ENCODE data around the gene OSBPL5. TPM values are rescaled to one million over a fixed set of nuclear protein-coding genes. Genes with fewer than 3 reads are reported as not detected.

Gene OSBPL5
- total and polyA plus RNA-seq, 11 donors = 10.1 to 27.7 (median 16.4) TPM

- Histone ChIP-seq H3K36me3 (peaks cover 0 to 64% (median 32%) of the 10 kb centered on the region in 9 donors), H3K4me3 (no peak overlapping the region), H3K27me3 (no peaks in the 10 kb centered on the region), H3K9me3 (no peaks in the 10 kb centered on the region), H3K4me1 (peaks cover 0 to 13% (median 0%) of the 10 kb centered on the region in 12 donors), H3K27ac (no peak overlapping the region)
- intact Hi-C loops (cut with DNase I) = loop anchor here in 1 of 10 donors (5.0 kb wide), 1 partner anchor 110 kb away; the partner anchor contains the start of gene MRGPRG
- WGBS, 4 donors = 84 to 96% (median 86%) methylated on average over 12 to 21 of the region's 21 CpGs
- peak in 3 of 5 donors; percentile 17 to 61 (median 23) for DNase-seq
- TF ChIP-seq POLR2A (IDR thresholded peaks at IDR 0.05) = no peak
- ATAC-seq = no peak
Observed at GRCh38 chr11:3107608-3108182, 57.4 kb downstream of the OSBPL5 start.

- H3K4me1 ChIP-seq = peaks cover 0 to 6% (median 0%) of the 10 kb centered on the region in 12 donors
- ATAC-seq = no peak
Observed at GRCh38 chr11:3106736-3107524, 58.2 kb downstream of the OSBPL5 start.

GRCh38 chr11:3105791-3106735, 59.0 kb downstream of the OSBPL5 start:
- DNase-seq (peak in 2 of 5 donors; percentile 25 to 27), ATAC-seq (no peak)
- no peak for TF ChIP-seq CTCF (IDR thresholded peaks at IDR 0.05)
- no peak for TF ChIP-seq POLR2A (IDR thresholded peaks at IDR 0.05)
- intact Hi-C loops (cut with DNase I) = loop anchor here in 1 of 10 donors (5.0 kb wide), 1 partner anchor 111 kb away; the partner anchor contains the start of gene MRGPRG
- no peak overlapping the region for H3K27ac ChIP-seq
- H3K4me1 ChIP-seq = no peaks in the 10 kb centered on the region
- WGBS, 4 donors = 91 to 96% (median 92%) methylated on average over 40 to 41 of the region's 41 CpGs
- peaks cover 0 to 65% (median 28%) of the 10 kb centered on the region in 9 donors for H3K36me3 ChIP-seq
- H3K4me3 ChIP-seq = no peak overlapping the region
- H3K27me3 ChIP-seq = no peaks in the 10 kb centered on the region
- no peaks in the 10 kb centered on the region for H3K9me3 ChIP-seq

More at GRCh38 chr11:3106736-3107524, 58.2 kb downstream of the OSBPL5 start:
- Histone ChIP-seq H3K9me3 (no peaks in the 10 kb centered on the region), H3K27me3 (no peaks in the 10 kb centered on the region), H3K4me3 (no peak overlapping the region), H3K27ac (no peak overlapping the region), H3K36me3 (peaks cover 0 to 64% (median 29%) of the 10 kb centered on the region in 9 donors)
- WGBS, 4 donors = 88 to 94% (median 90%) methylated on average over 15 to 21 of the region's 21 CpGs
- TF ChIP-seq POLR2A (IDR thresholded peaks at IDR 0.05) = no peak
- TF ChIP-seq CTCF (IDR thresholded peaks at IDR 0.05) = no peak
- intact Hi-C loops (cut with DNase I) = loop anchor here in 1 of 10 donors (5.0 kb wide), 1 partner anchor 110 kb away; the partner anchor contains the start of gene MRGPRG
- peak in 4 of 5 donors; percentile 7 to 27 (median 18) for DNase-seq

Data from heart left ventricle (tissue), 16 donors.